Neural progenitor cell (in vitro differentiated cells): Measurements from ENCODE around the gene HCN1.

ENCODE experiments used
- CTCF ChIP-seq: fragments of 200-600 bp; sonication (generic); IDR thresholded peaks from 2 replicates; pipeline ENCODE4 v1.5.1; 2017; ENCODE audit warnings: antibody characterized with exemption, mild to moderate bottlenecking
- EZH2 ChIP-seq: fragments of 200-600 bp; sonication (generic); IDR thresholded peaks from 2 replicates; pipeline ENCODE4 v1.6.1; 2017; ENCODE audit warnings: antibody characterized with exemption, mild to moderate bottlenecking, moderate library complexity

- TF ChIP-seq CTCF (no peak), EZH2 (no peak)
Measured at GRCh38 chr5:45604092-45604491, 92.1 kb downstream of the HCN1 start.
